Measurements from ENCODE around the gene FAM13C. TPM values are rescaled to one million over a fixed set of nuclear protein-coding genes. Genes with fewer than 3 reads are reported as not detected.

FAM13C gene
- total RNA-seq, 1 experiment from 2014 or later: 0.07 TPM

GRCh38 chr10:59397961-59398360, 35.6 kb upstream of the FAM13C start:
- no peak for ATAC-seq
- no peak for TF ChIP-seq EZH2 (IDR thresholded peaks at IDR 0.05; ENCODE audit: low read length, unreplicated experiment)
- H3K4me3 ChIP-seq (ENCODE audit: low read length): no peak overlapping the region
- no peaks in the 10 kb centered on the region for H3K27me3 ChIP-seq (ENCODE audit: low read length)
- H3K27ac ChIP-seq (ENCODE audit: low read length): no peak overlapping the region
- CTCF ChIA-PET: no interaction called here
- no peak overlapping the region for H3K9ac ChIP-seq (ENCODE audit: low read length)
- POLR2A ChIA-PET (ENCODE audit: unreplicated experiment): no interaction called here
- 0 out of 2 replicates have a peak, but pooled peaks cover 5% of the 10 kb centered on the region for H3K9me3 ChIP-seq (ENCODE audit: low read length)
- no peak for DNase-seq
- no peaks in the 10 kb centered on the region for H4K20me1 ChIP-seq (ENCODE audit: low read length)
- peaks cover 11% of the 10 kb centered on the region; the same call in 1 of the 2 replicates for H3K4me1 ChIP-seq (ENCODE audit: insufficient read depth, low read length)
- intact Hi-C loops (cut with micrococcal nuclease): no loop called here
- no peaks in the 10 kb centered on the region for H3K9me2 ChIP-seq (replicated peaks; ENCODE audit: low read length)
- H3F3A ChIP-seq (ENCODE audit: low read length, unreplicated experiment): no peaks in the 10 kb centered on the region
- H3K4me2 ChIP-seq (ENCODE audit: low read length): no peak overlapping the region
- no TSS peak for BruUV-seq (replicated peaks)
- no peaks in the 10 kb centered on the region for H3K36me3 ChIP-seq (ENCODE audit: low read depth, low read length)
- H3K79me2 ChIP-seq (ENCODE audit: low read length): no peaks in the 10 kb centered on the region
- no peak overlapping the region for H2AFZ ChIP-seq (ENCODE audit: low read length)

GRCh38 chr10:59395984-59396383, 33.6 kb upstream of the FAM13C start:
- H3K9me2 ChIP-seq (replicated peaks; ENCODE audit: low read length): no peaks in the 10 kb centered on the region
- no peak overlapping the region for H2AFZ ChIP-seq (ENCODE audit: low read length)
- intact Hi-C loops (cut with micrococcal nuclease): no loop called here
- no peaks in the 10 kb centered on the region for H3F3A ChIP-seq (ENCODE audit: low read length, unreplicated experiment)
- H4K20me1 ChIP-seq (ENCODE audit: low read length): no peaks in the 10 kb centered on the region
- ChIA-PET POLR2A (ENCODE audit: unreplicated experiment) (no interaction called here), CTCF (no interaction called here)
- no peaks in the 10 kb centered on the region for H3K36me3 ChIP-seq (ENCODE audit: low read depth, low read length)
- H3K9me3 ChIP-seq (ENCODE audit: low read length): no peaks in the 10 kb centered on the region
- no TSS peak for BruUV-seq (replicated peaks)
- no peak overlapping the region for H3K27ac ChIP-seq (ENCODE audit: low read length)
- peaks cover 13% of the 10 kb centered on the region; the same call in 1 of the 2 replicates for H3K4me1 ChIP-seq (ENCODE audit: insufficient read depth, low read length)
- no peak overlapping the region for H3K4me3 ChIP-seq (ENCODE audit: low read length)
- H3K79me2 ChIP-seq (ENCODE audit: low read length): no peaks in the 10 kb centered on the region
- no peak overlapping the region for H3K9ac ChIP-seq (ENCODE audit: low read length)
- no peak for TF ChIP-seq CTCF (conservative IDR thresholded peaks at IDR 0.05; ENCODE audit: low read depth, low read length)
- TF ChIP-seq EZH2phosphoT487 (IDR thresholded peaks at IDR 0.05; ENCODE audit: borderline replicate concordance, low read length): no peak
- TF ChIP-seq EZH2 (IDR thresholded peaks at IDR 0.05; ENCODE audit: low read length, unreplicated experiment): no peak
- no peak for DNase-seq
- no peaks in the 10 kb centered on the region for H3K27me3 ChIP-seq (ENCODE audit: low read length)
- no peak overlapping the region for H3K4me2 ChIP-seq (ENCODE audit: low read length)
- no peak for ATAC-seq

DNA sequence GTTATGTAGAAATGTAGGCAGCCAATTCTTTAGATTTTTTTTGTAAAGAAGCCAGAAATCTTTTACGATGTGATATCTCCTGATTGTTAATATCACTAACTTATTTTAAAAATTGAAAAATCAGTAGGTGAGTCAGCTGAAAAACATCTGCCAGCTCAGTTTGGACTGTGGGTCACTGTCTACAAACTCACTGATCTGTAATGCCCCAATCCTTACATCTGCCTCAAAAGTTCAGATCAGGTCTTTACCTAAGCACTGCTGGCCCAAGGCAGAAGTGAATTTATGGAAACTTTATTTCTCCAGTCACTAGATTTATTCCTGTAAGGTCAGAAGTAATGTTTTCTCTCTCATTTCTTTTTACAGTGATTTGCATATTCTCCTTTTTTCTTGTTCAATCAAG, 31.0 kb upstream of the FAM13C start:
- TF ChIP-seq CTCF (conservative IDR thresholded peaks at IDR 0.05; ENCODE audit: low read depth, low read length): no peak
- no peak for TF ChIP-seq EZH2 (IDR thresholded peaks at IDR 0.05; ENCODE audit: low read length, unreplicated experiment)
- no peak for TF ChIP-seq EZH2phosphoT487 (IDR thresholded peaks at IDR 0.05; ENCODE audit: borderline replicate concordance, low read length)
- Histone ChIP-seq H3K4me3 (ENCODE audit: low read length) (no peak overlapping the region), H2AFZ (ENCODE audit: low read length) (no peak overlapping the region), H3K9me3 (ENCODE audit: low read length) (no peaks in the 10 kb centered on the region), H3K9ac (ENCODE audit: low read length) (no peak overlapping the region), H3K79me2 (ENCODE audit: low read length) (no peaks in the 10 kb centered on the region), H3K9me2 (replicated peaks; ENCODE audit: low read length) (no peaks in the 10 kb centered on the region), H3F3A (ENCODE audit: low read length, unreplicated experiment) (no peaks in the 10 kb centered on the region), H3K4me2 (ENCODE audit: low read length) (no peak overlapping the region), H3K4me1 (ENCODE audit: insufficient read depth, low read length) (peaks cover 14% of the 10 kb centered on the region), H3K27ac (ENCODE audit: low read length) (no peak overlapping the region), H3K36me3 (ENCODE audit: low read depth, low read length) (no peaks in the 10 kb centered on the region), H4K20me1 (ENCODE audit: low read length) (no peaks in the 10 kb centered on the region), H3K27me3 (ENCODE audit: low read length) (no peaks in the 10 kb centered on the region)
- no TSS peak for BruUV-seq (replicated peaks)
- POLR2A ChIA-PET (ENCODE audit: unreplicated experiment): no interaction called here
- DNase-seq (peak; percentile 46), ATAC-seq (no peak)
- intact Hi-C loops (cut with micrococcal nuclease): no loop called here
- CTCF ChIA-PET: no interaction called here

All from PC-3 (cell line).